HEK293 (cell line): ENCODE measurements around the gene SELENOO.

Source experiments
- IKZF3 ChIP-seq: fragments of 450-650 bp; IDR thresholded peaks from 2 replicates; pipeline ENCODE4 v1.5.0; 2018; ENCODE audit warnings: missing biosample characterization, mild to moderate bottlenecking, missing genetic modification characterization, moderate library complexity
- KLF10 ChIP-seq: fragments of 450-650 bp; IDR thresholded peaks from 2 replicates; pipeline ENCODE4 v1.5.1; 2018; ENCODE audit warnings: missing biosample characterization, mild to moderate bottlenecking, missing genetic modification characterization
- OSR2 ChIP-seq: fragments of 450-650 bp; formaldehyde crosslinking; IDR thresholded peaks from 2 replicates; pipeline ENCODE4 v1.5.1; 2016; ENCODE audit warnings: missing biosample characterization, missing genetic modification characterization
- PBX3 ChIP-seq: sonication (generic); formaldehyde crosslinking; IDR thresholded peaks from 2 replicates; pipeline ENCODE4 v1.8.1; 2022; ENCODE audit warnings: mild to moderate bottlenecking, moderate library complexity, missing genetic modification reagents
- SP2 ChIP-seq: fragments of 450-650 bp; formaldehyde crosslinking; IDR thresholded peaks from 2 replicates; pipeline ENCODE4 v1.5.1; 2016; ENCODE audit warnings: missing biosample characterization, missing genetic modification characterization
- SP3 ChIP-seq: fragments of 450-650 bp; formaldehyde crosslinking; IDR thresholded peaks from 2 replicates; pipeline ENCODE4 v1.5.1; 2016; ENCODE audit warnings: missing biosample characterization, missing genetic modification characterization
- SP7 ChIP-seq: fragments of 450-650 bp; formaldehyde crosslinking; IDR thresholded peaks from 2 replicates; pipeline ENCODE4 v1.5.1; 2016; ENCODE audit warnings: missing biosample characterization, missing genetic modification characterization
- ZBTB17 ChIP-seq: fragments of 450-650 bp; formaldehyde crosslinking; IDR thresholded peaks from 2 replicates; pipeline ENCODE4 v1.5.1; 2016; ENCODE audit warnings: missing biosample characterization, missing genetic modification characterization
- ZBTB20 ChIP-seq: fragments of 450-650 bp; formaldehyde crosslinking; IDR thresholded peaks from 2 replicates; pipeline ENCODE4 v1.5.1; 2016; ENCODE audit warnings: missing biosample characterization, missing genetic modification characterization
- ZBTB6 ChIP-seq: fragments of 450-650 bp; formaldehyde crosslinking; IDR thresholded peaks from 2 replicates; pipeline ENCODE4 v1.5.1; 2017; ENCODE audit warnings: missing biosample characterization, missing genetic modification characterization
- ZBTB8A ChIP-seq: fragments of 450-650 bp; formaldehyde crosslinking; IDR thresholded peaks from 2 replicates; pipeline ENCODE4 v1.5.1; 2016; ENCODE audit warnings: missing biosample characterization, missing genetic modification characterization
- ZEB2 ChIP-seq: fragments of 450-650 bp; formaldehyde crosslinking; IDR thresholded peaks from 2 replicates; pipeline ENCODE4 v1.5.1; 2016; ENCODE audit warnings: missing biosample characterization, missing genetic modification characterization
- ZFP3 ChIP-seq: fragments of 450-650 bp; formaldehyde crosslinking; IDR thresholded peaks from 2 replicates; pipeline ENCODE4 v1.5.1; 2016; ENCODE audit warnings: low read depth, missing biosample characterization, missing genetic modification characterization
- ZIC2 ChIP-seq: fragments of 450-650 bp; formaldehyde crosslinking; IDR thresholded peaks from 2 replicates; pipeline ENCODE4 v1.5.1; 2016; ENCODE audit warnings: missing biosample characterization, missing genetic modification characterization
- ZNF174 ChIP-seq: fragments of 450-650 bp; formaldehyde crosslinking; IDR thresholded peaks from 2 replicates; pipeline ENCODE4 v1.5.0; 2017; ENCODE audit warnings: missing biosample characterization, mild to moderate bottlenecking, missing genetic modification characterization
- ZNF18 ChIP-seq: fragments of 450-650 bp; formaldehyde crosslinking; IDR thresholded peaks from 2 replicates; pipeline ENCODE4 v1.5.1; 2016; ENCODE audit warnings: missing biosample characterization, missing genetic modification characterization
- ZNF2 ChIP-seq: fragments of 450-650 bp; formaldehyde crosslinking; IDR thresholded peaks from 2 replicates; pipeline ENCODE4 v1.5.1; 2016; ENCODE audit warnings: missing biosample characterization, missing genetic modification characterization
- ZNF202 ChIP-seq: fragments of 450-650 bp; formaldehyde crosslinking; IDR thresholded peaks from 2 replicates; pipeline ENCODE4 v1.5.1; 2016; ENCODE audit warnings: missing biosample characterization, missing genetic modification characterization, borderline replicate concordance
- ZNF214 ChIP-seq: fragments of 450-650 bp; formaldehyde crosslinking; IDR thresholded peaks from 2 replicates; pipeline ENCODE4 v1.5.1; 2017; ENCODE audit warnings: missing biosample characterization, mild to moderate bottlenecking, missing genetic modification characterization, borderline replicate concordance
- ZNF335 ChIP-seq: fragments of 450-650 bp; formaldehyde crosslinking; conservative IDR thresholded peaks from 2 replicates; pipeline ENCODE4 v1.5.1; 2016; ENCODE audit warnings: missing biosample characterization, missing genetic modification characterization
- ZNF391 ChIP-seq: fragments of 450-650 bp; formaldehyde crosslinking; IDR thresholded peaks from 2 replicates; pipeline ENCODE4 v1.5.1; 2016; ENCODE audit warnings: low read depth, missing biosample characterization, missing genetic modification characterization, borderline replicate concordance
- ZNF404 ChIP-seq: fragments of 450-650 bp; formaldehyde crosslinking; IDR thresholded peaks from 2 replicates; pipeline ENCODE4 v1.5.1; 2017; ENCODE audit warnings: missing biosample characterization, missing genetic modification characterization
- ZNF426 ChIP-seq: fragments of 450-650 bp; formaldehyde crosslinking; IDR thresholded peaks from 2 replicates; pipeline ENCODE4 v1.5.1; 2017; ENCODE audit warnings: missing biosample characterization, missing genetic modification characterization, mild to moderate bottlenecking, inconsistent platforms, moderate library complexity
- ZNF529 ChIP-seq: fragments of 450-650 bp; formaldehyde crosslinking; IDR thresholded peaks from 2 replicates; pipeline ENCODE4 v1.5.1; 2017; ENCODE audit warnings: missing genetic modification characterization, missing biosample characterization; ENCODE audit not compliant: insufficient replicate concordance
- ZNF555 ChIP-seq: fragments of 450-650 bp; formaldehyde crosslinking; conservative IDR thresholded peaks from 2 replicates; pipeline ENCODE4 v1.5.1; 2017; ENCODE audit warnings: missing biosample characterization, mild to moderate bottlenecking, missing genetic modification characterization, inconsistent platforms
- ZNF600 ChIP-seq: fragments of 450-650 bp; formaldehyde crosslinking; IDR thresholded peaks from 2 replicates; pipeline ENCODE4 v1.5.1; 2016; ENCODE audit warnings: missing biosample characterization, missing genetic modification characterization
- ZNF677 ChIP-seq: fragments of 450-650 bp; IDR thresholded peaks from 2 replicates; pipeline ENCODE4 v1.5.0; 2018; ENCODE audit warnings: missing biosample characterization, mild to moderate bottlenecking, missing genetic modification characterization, moderate library complexity
- ZNF76 ChIP-seq: fragments of 450-650 bp; formaldehyde crosslinking; IDR thresholded peaks from 2 replicates; pipeline ENCODE4; 2016; ENCODE audit warnings: low read depth, missing biosample characterization, missing genetic modification characterization, borderline replicate concordance
- ZNF837 ChIP-seq: fragments of 450-650 bp; formaldehyde crosslinking; IDR thresholded peaks from 2 replicates; pipeline ENCODE4 v1.5.1; 2016; ENCODE audit warnings: missing biosample characterization, missing genetic modification characterization
- TF ChIP-seq, protein P1 (sequence below): fragments of 450-650 bp; formaldehyde crosslinking; optimal IDR thresholded peaks from 2 replicates; pipeline ENCODE3; 2016; ENCODE audit warnings: missing biosample characterization, mild to moderate bottlenecking, missing genetic modification characterization

SELENOO gene

GRCh38 chr22:50250555-50251476 lies 50.0 kb downstream of the SELENOO start, which contains the start of gene HDAC10 (continued):
- peak; percentile 36; the same call in 1 of the 2 replicates for TF ChIP-seq ZNF837 (tag by site-specific recombination)
- no peak for TF ChIP-seq IKZF3 (tag by site-specific recombination)
- TF ChIP-seq OSR2 (tag by site-specific recombination) = peak; percentile 24; the same call in 1 of the 2 replicates
- peak; percentile 77 for TF ChIP-seq SP3
- TF ChIP-seq ZNF2 (tag by site-specific recombination) = peak; percentile 77
- TF ChIP-seq ZBTB8A (tag by site-specific recombination) = peak; percentile 90
- 0 out of 2 replicates have a peak, but pooled peaks have one; percentile 50 for TF ChIP-seq KLF10 (tag by site-specific recombination)
- 0 out of 2 replicates have a peak, but pooled peaks have one; percentile 17 for TF ChIP-seq ZIC2
- peak; percentile 88 for TF ChIP-seq ZNF335 (tag by site-specific recombination)
- no peak for TF ChIP-seq ZNF202 (tag by site-specific recombination)
- TF ChIP-seq SP7 (tag by site-specific recombination) = peak; percentile 46
- TF ChIP-seq SP2 (tag by site-specific recombination) = peak; percentile 80
- no peak for TF ChIP-seq ZNF529
- no peak for TF ChIP-seq ZNF214 (tag by site-specific recombination)
- no peak for TF ChIP-seq ZNF18
- TF ChIP-seq ZBTB20 (tag by site-specific recombination) = peak; percentile 96
- TF ChIP-seq ZFP3 (tag by site-specific recombination) = no peak
- peak; percentile 82 for TF ChIP-seq ZBTB17 (tag by site-specific recombination)
- no peak for TF ChIP-seq PBX3 (CRISPR knock-in tag)
- TF ChIP-seq ZEB2 (tag by site-specific recombination) = no peak
- TF ChIP-seq ZNF677 (tag by site-specific recombination) = no peak
- no peak for TF ChIP-seq ZNF426
- 0 out of 2 replicates have a peak, but pooled peaks have one; percentile 11 for TF ChIP-seq ZNF391 (tag by site-specific recombination)
- no peak for TF ChIP-seq ZNF404 (tag by site-specific recombination)
- TF ChIP-seq ZNF600 = no peak
- TF ChIP-seq ZNF76 (tag by site-specific recombination) = peak; percentile 12; the same call in 1 of the 2 replicates
- TF ChIP-seq, protein P1, sequence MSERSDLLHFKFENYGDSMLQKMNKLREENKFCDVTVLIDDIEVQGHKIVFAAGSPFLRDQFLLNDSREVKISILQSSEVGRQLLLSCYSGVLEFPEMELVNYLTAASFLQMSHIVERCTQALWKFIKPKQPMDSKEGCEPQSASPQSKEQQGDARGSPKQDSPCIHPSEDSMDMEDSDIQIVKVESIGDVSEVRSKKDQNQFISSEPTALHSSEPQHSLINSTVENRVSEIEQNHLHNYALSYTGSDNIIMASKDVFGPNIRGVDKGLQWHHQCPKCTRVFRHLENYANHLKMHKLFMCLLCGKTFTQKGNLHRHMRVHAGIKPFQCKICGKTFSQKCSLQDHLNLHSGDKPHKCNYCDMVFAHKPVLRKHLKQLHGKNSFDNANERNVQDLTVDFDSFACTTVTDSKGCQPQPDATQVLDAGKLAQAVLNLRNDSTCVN = peak; percentile 89
- TF ChIP-seq ZBTB6 (tag by site-specific recombination) = peak; percentile 41; the same call in 1 of the 2 replicates
- no peak for TF ChIP-seq ZNF174 (tag by site-specific recombination)
- TF ChIP-seq ZNF555 = no peak
